ELF-1 (cell line): ENCODE data around the gene SPECC1.
"Not testable (repeated sequence)": the region's sequence is repeated elsewhere in the genome, so short reads cannot be mapped to it uniquely, and the experiment has no call there.

Experiments used
- DNase-seq: peaks from one replicate; pipeline ENCODE4 v3.0.0-alpha.2; 2016; ENCODE audit warnings: low read depth, low spot score

Gene SPECC1

DNA sequence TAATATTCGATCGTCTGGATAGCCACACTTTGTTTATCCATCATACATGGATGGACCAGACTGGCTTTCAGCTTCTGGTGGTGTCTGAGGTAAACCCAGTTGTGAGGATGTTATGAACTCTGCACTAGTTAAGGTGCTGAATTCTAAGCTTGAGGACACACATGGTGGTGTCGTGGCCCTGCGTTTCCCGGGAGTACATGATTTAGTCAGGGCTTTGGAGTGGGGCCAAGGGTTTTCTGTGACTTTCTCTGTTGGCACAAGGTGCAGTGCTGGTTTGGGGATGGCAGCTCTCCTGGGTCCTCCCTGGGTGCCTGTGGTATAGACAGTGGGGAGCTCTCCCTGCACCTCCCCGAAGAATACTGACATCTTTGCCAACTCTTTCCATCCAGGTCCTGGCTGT, 116.6 kb downstream of the SPECC1 start:
- no peak for DNase-seq

DNA sequence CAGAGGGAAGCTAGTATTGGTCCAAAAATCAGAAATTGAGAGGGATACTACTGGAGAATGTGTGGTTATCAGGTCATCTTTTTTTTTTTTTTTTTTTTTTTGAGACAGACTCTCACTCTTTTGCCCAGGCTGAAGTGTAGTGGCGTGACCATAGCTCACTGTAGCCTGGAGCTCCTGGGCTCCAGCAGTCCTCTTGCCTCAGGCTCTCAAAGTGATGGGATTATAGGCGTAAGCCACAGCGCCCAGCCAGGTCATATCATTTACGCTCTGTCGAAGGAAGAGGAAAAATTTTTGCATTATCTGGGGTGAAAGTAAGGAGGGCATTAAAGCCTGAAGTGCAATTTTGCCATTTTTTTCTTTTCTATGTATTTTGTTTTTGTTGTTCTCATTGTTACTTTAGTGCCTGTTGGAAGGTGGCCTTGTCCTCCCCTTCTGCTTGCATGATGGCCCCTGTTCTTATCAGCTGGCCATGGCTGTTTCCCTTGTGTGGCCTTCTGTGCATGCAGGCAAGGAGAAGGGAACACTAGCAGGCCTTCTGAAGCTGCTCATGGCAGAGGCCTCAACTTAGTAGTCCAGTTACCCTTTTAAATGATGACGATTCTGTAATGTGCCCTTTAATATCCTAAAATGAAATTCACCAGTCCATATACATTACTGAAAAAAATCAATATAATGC, 118.3 kb downstream of the SPECC1 start:
- peak; percentile 27 for DNase-seq

DNA sequence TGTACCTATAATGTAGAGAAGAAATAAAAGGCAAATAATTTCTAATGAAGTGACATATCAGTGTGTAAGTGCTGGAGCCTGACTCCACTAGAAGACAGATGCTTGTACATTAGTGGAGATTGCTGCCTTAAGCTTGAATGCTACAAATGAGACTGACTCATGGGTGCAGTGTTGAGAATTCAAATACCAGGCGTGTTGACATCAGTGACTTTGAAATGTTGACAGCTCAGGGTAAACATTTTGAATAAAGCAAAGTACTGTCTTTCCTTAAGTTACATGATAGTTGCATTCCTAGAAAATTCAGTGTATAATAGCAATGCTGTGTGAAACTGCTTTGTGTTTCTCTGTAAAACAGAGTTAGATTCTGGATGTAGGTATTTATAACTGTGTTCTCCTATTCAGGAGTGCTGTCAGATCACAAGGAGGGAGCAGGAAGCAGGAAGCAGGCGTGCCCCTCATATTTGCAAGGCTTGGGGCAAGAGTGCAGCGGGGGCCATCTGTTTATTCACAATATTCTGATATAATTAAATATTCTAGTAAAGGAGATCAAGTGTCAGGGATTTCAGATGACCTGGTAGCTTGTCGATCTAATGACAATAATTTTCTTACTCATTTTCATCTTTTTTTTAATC, 119.0 kb downstream of the SPECC1 start:
- no peak for DNase-seq

DNA sequence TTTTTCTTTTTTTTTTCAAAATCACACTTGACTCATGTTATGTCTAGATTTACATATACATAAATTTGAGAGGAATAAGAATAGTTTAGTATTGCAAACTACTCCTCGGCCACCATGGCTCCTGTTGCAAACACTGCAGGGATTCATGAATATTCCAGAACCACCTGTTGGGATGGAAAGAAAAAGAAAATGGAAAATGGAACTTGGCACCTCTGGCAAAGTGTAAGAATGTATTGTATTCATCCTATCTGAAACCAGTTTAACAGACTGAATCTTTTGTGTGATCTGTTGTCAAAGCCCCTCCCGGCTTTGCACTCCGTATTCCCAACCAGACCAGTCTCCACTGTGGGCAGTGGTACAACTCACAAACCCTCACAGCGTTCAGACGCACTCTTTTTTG, 124.4 kb downstream of the SPECC1 start:
- no peak for DNase-seq

DNA sequence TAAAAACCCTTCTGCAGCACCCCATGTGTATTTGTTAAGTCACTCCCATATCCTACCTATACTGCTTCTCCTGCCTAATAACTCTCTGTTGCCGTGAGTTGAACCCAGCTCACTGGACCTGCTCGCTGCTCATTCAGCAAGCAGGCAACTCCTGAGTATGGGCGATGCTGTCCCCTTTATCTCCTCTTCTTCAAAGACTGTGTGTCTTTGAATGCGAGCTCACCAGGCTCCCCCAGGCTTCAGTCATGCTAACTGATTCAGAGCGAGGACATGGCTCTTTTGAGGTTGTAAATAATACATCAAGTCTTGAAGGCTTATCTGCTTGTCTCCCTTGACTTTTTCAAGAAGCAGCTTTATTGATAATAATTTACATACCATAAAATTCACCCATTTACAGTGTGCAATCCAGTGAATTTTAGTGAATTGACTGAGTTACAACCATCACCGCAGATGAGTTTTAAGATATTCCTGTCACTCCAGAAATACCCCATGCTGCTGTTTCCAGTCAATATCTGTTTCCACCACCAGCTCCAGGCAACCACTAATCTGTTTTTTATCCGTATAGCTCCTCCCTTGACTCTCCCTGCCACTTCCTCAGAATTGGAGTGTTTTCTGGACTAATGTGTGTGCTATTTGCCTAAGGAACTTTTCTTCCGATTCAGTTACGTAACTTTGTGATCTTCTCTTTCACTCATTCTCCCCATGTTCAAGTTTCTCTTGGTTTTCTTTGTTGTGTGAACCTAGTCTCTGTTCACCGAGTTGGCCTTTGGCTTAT, 132.2 kb downstream of the SPECC1 start:
- peak; percentile 31 for DNase-seq

DNA sequence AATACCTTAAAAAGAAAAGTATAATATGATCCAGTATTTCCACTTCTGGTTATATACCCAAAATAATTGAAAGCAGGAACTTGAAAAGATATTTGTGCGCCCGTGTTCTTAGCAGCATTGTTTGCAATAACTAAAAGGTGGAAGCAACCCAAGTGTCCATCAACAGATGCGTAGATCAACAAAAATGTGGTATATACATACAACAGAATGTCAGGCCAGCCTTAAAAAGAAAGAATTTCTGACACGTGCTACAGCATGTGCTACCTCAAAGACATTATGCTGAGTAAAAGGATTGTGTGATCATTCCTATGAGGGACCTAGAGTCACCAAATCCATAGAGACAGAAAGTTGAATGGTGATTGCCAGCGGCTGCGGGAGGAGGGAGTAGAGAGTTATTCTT, 133.1 kb downstream of the SPECC1 start:
- DNase-seq, result no peak

DNA sequence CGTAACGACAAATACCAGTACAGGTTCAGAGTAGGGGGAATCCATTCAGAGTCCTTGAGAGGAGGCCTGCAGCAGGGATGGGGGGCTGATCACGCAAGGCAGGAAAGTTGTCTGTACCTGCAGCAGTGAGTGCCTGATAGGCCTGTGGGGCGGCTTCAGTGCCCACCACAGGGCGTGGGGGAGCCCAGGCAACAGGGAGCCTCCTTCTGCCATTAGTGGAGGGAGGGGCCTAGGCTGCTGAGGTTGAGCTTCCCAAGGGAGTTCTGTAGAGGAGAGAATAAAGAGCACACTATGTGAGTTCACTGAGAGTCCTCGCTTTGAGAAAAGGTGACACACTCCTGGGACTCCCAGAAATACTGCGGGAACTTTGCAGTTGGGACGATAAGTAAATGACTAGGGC, 134.6 kb downstream of the SPECC1 start:
- no peak for DNase-seq

DNA sequence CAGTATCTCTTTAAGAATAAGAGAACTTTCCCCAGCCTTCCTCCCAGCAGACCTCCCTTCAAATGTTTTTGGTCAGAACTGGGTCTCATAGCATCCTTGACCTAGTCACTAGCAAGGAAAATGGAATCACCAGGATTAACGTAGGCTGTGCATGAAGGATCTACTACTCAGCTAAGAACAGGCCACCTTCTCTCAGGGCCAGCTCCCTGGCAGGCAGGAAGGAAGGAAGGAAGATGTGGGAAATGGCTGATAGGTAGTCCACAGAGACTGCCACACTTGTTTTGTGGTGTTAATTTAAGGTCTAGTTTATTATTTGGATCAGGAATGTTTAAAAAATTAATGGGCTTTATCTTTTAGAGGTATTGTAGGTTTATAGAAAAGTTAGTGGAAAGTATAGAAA, 136.4 kb downstream of the SPECC1 start:
- no peak for DNase-seq

DNA sequence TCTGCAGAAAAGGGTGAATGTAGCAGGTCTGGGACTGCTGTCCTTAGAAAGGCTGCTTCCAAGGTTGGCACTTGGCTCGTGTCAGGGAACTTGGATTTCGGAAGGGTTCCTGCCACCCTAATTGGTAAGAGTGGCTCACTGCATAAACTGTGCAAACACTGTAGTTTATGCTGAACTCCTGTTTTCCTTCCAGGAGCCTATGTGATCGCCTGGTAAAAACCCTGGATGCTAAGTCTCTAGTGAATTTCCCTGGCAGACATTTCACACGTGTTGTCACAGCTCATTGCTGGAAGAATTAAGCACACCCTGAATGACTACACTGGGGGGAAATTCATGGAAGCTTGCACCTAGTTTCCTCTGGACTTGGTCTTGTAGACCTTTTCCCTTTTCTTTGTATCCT, 140.1 kb downstream of the SPECC1 start:
- no peak for DNase-seq

DNA sequence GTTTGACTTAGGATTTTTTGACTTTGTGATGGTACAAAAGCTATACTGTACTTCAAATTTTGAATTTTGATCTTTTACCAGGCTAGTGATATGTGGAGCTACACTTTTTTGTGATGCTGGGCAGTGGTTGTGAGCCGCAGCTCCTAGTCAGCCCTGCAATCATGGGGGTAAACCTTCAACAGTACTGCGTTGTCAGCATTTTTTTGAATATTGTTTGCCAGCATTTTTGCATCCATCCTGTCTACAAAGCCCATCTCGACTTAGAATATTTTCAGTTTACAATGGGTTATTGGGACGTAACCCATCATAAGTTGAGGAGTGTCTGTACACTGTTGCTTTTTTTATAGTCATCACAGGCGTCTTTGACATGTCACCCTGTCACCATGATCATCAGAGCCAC, 142.0 kb downstream of the SPECC1 start:
- no peak for DNase-seq

DNA sequence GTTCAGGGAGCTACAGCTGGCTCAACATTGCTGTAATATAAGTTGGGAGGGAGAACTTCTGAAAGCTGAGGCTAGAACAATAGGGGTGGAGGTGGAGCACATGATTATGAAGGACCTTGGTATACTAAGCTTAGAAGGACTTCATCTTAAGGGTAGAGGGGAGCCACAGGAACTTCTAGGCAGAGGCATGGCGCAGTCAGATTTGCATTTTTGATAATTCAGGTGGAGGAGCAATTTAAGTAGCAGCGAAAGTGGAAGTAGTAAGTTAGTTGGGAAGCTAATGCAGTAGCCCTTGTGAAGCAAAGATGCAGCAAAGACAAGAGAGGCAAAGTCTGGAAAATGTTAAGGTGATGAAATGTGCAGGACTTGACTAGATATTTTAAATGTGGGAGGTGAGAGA, 144.1 kb downstream of the SPECC1 start:
- DNase-seq, result no peak

DNA sequence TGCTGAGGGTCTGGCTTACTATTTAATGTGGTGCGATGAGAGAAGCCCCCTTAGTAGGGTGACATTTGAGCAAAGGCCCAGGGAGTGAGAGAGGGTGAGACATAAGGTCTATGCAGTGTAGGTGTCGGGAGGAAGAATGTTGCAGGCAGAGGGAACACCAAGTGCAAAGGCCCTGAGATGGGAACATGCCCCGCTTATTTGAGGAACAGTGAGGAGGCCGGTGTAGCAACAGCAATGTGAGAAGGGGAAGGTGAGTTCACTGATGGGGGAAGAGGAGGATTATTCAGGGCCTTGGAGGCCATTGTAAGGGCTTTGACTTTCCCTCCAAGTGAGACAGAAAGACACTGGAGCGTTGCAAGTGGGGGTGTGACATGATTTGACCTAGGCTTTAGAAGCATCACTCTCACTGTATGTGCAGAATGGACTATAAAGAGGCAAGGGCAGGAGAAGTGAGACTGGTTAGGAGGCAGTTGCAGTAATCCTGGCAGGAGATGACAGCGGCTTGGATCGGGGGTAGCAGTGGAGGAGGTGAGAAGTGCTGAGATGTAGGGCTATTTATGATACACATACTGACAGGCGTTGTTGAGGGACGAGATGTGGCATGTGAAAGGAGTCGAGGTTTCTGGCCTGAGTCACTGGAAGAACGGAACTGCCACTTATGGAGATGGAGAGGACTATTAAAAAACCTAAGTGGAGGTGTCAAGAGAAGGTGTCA, 145.3 kb downstream of the SPECC1 start:
- no peak for DNase-seq

DNA sequence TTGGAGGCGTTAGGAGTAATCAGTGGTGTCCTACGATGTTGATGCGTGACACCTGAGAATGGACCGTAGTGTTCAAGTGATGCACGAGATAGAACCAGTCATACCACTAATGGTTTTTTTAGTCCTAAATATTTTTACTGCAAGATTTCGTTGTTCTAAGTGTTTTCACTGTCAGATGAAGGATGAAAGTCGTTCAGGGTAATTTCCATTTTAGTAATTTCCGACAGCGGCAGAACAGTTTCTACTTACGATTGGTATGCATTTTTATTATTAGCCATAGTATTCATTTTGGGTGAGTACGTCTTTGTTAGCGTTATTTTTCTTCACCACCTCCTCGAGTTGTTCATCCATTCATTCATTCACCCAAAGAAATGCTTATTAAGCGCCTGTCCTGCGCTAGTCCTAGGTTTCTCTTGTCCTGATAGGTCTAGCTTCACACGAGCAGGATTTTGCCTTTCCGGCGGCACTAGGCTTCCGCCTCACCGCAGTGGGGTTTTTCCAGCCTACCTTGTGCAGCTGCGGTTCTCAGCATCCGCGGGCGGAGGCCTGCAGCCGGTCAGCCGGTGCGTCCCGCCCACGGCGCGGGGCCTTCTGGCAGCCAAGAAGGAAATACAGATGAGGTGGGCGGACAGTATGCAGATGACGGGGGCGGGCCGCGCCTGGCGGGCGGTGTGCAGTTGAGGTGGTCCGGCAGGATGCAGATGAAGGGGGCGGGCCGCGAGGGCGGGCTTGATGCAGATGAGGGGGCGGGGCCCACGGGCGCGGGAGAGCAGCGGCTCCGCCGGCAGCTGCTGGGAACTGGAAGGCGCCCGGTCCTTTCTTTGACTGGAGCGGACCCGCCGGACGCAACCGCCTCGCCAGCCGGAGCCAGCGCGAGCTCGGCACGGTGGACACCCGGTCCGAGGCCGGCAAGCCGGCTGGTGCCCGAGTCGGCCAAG, 146.4 kb downstream of the SPECC1 start:
- DNase-seq, result peak; percentile 99

DNA sequence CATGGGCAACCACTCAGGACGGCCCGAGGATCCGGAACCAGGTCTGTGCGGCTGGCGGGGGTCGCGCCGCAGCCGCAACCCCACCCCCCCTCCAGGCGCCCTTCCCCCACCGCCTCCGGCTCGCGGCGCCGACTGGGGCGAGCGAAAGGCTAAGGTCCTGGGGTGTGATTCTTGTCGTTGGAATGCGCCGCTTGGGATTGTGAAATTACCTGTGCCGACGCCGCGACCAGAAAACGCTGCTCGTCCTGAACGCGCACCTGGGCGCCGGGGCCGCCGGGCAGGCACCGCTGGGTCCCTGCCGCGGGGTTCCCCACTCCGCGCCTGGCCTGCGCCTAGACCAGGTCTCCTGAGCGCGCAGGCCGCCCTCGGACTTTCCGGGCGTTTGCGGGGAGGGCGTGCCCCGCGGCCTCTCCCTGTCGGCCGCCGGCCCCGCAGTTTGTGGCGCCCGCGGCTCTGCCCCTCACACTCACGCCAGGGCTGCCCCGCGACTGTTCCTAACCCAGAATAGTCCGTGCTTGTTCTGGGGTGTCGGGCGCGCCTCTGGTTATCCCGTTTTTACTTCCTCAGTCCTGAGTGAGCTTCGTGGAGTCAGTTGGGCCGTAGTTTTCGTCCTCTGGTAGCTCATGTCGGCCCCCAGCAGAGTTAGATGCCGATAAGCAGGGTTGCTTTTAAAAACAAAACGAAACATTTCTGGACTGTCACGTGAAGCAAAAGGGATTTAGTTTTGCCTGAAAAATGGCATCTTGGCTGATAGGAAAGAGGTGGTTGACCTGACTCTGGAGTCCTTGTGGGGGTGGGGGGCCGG, 147.2 kb downstream of the SPECC1 start:
- DNase-seq, result no peak

DNA sequence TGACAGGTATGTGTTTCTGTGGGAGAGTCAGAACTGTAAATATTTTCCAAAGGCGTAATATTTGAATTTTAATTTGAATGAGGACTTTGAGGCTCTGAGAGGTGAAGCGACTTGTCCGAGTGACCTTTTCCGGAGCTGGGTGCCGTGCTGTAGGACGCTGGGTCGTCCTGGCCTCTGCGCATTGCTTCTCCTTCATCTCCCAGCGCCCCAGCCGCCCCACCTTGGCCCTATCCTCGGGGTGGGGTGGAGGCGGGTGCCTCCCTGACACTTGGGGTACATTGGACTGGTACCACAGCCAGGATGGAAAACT, 147.8 kb downstream of the SPECC1 start:
- DNase-seq, result peak; percentile 31

DNA sequence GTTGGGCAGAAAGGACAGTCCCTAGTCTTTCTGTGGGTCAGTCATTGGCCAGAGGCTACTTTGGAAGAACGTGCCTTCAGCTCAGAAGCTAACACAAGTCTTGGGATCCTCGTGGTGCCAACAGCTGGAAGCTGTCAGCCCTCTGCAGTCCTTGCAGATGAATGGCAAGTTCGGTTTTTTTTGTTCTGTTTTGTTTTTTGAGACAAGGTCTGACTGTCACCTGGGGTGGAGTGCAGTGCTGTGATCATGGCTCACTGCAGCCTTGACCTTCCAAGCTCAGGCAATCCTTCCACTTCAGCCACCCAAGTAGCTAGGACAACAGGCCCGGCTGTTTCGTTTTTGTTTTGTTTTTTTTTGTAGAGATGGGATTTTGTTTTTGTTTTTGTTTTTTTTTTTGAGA, 149.4 kb downstream of the SPECC1 start:
- DNase-seq, result no peak

DNA sequence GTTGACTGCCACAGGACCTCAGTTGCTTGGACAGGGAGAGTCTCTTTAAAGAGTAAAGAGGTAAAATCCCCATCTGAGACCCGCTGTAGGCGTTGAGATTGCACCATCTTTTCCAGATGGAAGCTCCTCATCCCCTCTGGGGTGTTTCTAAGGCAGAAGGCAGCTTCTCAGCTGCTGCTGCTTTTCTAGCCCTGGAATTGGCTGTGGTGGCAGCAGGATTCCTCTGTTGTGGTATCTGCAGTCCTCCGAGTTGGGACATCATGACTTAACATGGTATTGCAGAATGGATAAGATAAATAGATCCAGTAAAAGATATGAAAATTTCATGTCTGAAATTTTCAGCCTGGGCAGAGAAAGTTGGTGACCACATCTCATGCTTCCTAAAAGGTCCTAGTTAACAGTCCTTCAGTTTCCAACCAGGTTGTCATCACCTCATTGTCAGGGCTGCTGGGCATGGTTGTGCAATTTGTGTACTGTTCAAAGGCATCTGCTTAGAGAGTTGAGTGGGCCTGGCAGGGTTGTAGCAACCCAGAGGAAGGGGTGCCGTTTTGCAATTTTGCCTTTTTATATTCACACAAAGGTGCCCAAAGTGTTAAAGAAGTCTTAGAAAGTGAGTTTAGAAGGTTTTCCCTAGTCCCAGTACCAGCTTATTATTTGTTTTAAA, 150.4 kb downstream of the SPECC1 start:
- DNase-seq, result no peak

DNA sequence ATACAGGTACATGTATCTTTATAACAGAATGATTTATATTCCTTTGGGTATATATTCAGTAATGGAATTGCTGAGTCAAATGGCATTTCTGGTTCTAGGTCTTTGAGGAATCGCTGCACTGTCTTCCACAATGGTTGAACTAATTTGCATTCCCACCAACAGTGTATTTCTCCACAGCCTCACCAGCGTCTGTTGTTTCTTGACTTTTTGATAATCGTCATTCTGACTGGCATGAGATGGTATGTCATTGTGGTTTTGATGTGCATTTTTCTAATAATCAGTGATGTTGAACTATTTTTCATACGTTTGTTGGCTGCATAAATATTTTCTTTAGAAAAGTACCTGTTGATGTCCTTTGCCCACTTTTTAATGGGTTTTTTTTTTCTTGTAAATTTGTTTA, 156.4 kb downstream of the SPECC1 start:
- not testable (repeated sequence) for DNase-seq

DNA sequence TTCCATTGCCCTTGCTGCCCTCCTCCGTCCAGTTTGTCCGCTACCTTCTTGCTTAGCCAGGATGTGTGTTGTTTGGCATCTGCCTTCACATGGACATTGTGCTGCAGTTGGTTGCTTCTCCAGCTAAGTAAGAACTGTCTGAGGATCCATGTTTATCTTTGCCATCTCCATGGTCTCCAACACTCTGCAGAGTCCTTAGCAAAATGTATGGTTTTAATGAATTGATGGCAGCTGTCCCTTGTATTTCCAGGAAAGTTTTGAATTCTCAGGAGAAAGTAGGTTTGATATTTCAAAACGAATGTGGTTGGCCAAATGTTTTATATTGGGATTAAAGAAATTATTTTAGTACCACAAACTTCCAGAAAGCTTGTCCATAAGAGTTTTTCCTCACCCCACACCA, 160.9 kb downstream of the SPECC1 start:
- DNase-seq, result no peak
